GM10847 (cell line): ENCODE measurements around the gene NBR1.
"Not testable (repeated sequence)": the region's sequence is repeated elsewhere in the genome, so short reads cannot be mapped to it uniquely, and the experiment has no call there.

Experiments
- POLR2A ChIP-seq: IDR thresholded peaks from 2 replicates; pipeline ENCODE4 v1.6.1; 2011; ENCODE audit not compliant: insufficient read length; ENCODE audit errors: extremely low read depth

The NBR1 gene

GRCh38 chr17:43212641-43213490, 41.9 kb downstream of the NBR1 start:
- no peak for TF ChIP-seq POLR2A

DNA sequence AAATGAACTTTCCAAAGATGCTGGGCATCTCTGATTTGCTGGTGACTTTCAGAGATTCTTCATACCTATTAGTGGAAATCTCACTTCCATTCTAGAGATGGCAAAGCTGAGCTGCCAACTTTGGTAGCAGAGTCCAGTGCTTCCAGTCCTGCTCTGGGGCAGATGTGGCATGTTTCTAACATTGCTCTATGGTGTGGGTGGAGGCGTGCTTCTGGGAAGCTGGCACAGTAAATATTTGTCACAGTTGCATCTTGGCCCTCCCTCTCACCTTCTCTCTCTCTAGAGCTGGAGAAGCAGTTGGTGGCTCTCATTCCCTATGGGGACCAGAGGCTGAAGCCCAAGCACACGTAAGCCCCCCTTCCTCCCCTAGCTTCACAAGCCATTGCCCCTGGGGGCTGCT, 42.5 kb downstream of the NBR1 start:
- TF ChIP-seq POLR2A, result no peak

GRCh38 chr17:43215341-43215740, 44.3 kb downstream of the NBR1 start:
- TF ChIP-seq POLR2A, result no peak

GRCh38 chr17:43216369-43216761, 45.4 kb downstream of the NBR1 start:
- TF ChIP-seq POLR2A, result no peak

GRCh38 chr17:43216762-43217613, 46.0 kb downstream of the NBR1 start:
- TF ChIP-seq POLR2A, result no peak

GRCh38 chr17:43217614-43218087, 46.6 kb downstream of the NBR1 start:
- no peak for TF ChIP-seq POLR2A

GRCh38 chr17:43219001-43219400, 48.0 kb downstream of the NBR1 start:
- no peak for TF ChIP-seq POLR2A

- TF ChIP-seq POLR2A, result no peak
These were observed 48.8 kb downstream of the NBR1 start for GRCh38 chr17:43219746-43220380.

GRCh38 chr17:43220511-43221125, 49.6 kb downstream of the NBR1 start:
- no peak for TF ChIP-seq POLR2A

- TF ChIP-seq POLR2A, result no peak
These were observed 53.2 kb downstream of the NBR1 start for GRCh38 chr17:43224146-43224705.

DNA sequence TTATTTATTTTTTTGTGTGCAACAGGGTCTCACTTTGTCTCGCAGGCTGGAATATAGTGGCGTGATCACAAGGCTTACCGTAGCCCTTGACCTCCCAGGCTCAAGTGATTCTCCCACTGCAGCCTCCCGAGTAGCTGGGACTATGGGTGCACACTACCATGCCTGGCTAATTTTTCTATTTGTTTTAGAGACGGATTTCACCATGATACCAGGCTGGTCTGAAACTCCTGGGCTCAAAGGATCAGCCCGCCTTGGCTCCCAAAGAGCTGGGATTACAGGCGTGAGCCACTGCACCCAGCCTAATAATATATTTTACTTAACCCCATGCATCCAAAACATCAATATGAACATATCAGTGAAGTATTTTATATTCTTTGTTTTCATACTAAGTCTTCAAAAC, 55.4 kb downstream of the NBR1 start:
- TF ChIP-seq POLR2A, result no peak

DNA sequence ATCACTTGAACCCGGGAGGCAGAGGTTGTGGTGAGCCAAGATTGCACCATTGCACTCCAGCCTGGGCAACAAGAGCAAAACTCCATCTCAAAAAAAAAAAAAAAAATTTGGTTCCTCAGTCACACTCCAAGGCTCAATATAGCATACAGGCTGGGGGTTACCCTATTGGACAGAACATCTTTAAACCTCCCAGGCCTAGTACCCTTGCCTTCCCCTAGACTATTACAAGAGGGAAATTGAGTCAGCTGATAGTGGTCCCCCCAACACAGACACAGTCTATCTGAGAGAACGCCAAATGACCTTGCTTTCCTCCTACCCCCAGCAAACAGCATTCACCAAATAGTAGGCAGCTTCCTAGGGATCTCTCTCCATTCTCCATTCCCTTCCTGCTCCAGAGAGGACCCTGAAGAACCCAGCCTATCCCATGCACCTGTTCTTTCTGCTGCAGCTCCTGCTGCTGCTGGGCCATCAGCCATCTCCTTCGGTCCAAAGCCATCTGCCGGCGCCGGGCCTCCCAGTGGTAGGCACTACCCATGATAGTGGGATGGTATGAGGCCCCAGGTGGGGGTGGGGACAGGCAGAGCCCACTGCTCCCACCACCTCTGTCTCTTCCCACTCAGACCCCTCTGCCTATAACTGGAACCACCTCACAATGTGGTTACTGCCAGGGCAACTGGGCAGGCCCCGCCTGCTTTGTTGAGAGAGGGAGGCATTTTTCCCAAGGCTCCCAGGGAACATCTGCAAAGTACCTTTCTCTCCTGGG, 57.2 kb downstream of the NBR1 start, which contains the start of gene CCDC200:
Gene CCDC200 (minus strand): TSS at position 604 of the 763 bp plus-strand sequence. CDS start 69 bp downstream, at position 535.
- not testable (repeated sequence) for TF ChIP-seq POLR2A

- TF ChIP-seq POLR2A, result not testable (repeated sequence)
These were observed 62.9 kb downstream of the NBR1 start, which contains the start of gene RNU2-1 for GRCh38 chr17:43233877-43234276. TSS of gene RNU2-1 (minus strand) at chr17:43233977.
